Astrocyte (in vitro differentiated cells and primary cell): ENCODE results near the gene DGUOK.

Source experiments
- EZH2 ChIP-seq: IDR thresholded peaks from 2 replicates; pipeline ENCODE4 v1.6.1; 2012; ENCODE audit warnings: mild to moderate bottlenecking, low read length, inconsistent platforms; ENCODE audit not compliant: insufficient read depth
- TF ChIP-seq, protein P1 (sequence below): IDR thresholded peaks from 2 replicates; pipeline ENCODE4 v1.5.1; 2011; ENCODE audit warnings: low read depth, mild to moderate bottlenecking, inconsistent platforms, low read length, moderate library complexity; ENCODE audit not compliant: insufficient read depth

DNA sequence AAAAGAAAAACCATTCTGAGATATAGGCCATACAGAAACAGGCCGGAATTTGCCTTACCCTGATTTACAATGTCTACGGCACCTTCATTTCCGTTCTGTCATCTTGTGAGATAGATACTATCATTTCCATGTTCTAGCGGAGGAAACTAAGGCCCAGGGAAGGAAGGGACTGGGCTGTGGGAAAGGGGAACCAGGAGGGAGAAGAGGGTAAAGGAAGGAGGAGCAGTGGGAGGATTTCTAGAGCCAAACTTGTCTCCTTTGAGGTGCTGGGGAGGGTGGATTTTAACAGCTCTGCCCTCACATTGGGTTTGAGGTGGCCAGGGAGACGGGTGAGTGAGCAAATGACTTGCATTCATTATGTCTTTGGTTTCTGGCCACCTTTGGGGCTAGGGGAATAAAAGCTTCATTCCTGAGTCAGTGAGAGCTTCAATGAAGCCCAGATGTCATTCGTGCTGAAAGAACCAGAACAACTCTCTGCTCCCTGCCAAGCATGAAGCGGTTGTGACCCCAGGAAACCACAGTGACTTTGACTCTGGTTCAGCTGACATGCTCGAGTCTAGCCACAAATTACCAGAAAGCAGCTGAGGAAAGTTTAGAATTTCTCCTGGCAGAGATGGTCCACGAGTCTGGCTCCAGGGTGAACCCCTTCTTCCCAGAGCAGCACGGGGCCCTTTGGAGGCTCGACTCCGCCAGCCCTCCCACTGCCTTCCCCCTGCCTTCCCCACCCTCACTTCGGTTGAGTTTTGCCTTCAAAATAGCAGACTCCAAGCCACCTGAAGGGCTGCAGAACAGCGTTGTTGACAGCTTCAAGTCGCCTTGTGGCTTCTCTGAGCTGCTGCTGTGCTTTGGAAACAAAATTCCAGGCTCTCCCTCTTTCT, 30.1 kb upstream of the DGUOK start:
- TF ChIP-seq, protein P1, sequence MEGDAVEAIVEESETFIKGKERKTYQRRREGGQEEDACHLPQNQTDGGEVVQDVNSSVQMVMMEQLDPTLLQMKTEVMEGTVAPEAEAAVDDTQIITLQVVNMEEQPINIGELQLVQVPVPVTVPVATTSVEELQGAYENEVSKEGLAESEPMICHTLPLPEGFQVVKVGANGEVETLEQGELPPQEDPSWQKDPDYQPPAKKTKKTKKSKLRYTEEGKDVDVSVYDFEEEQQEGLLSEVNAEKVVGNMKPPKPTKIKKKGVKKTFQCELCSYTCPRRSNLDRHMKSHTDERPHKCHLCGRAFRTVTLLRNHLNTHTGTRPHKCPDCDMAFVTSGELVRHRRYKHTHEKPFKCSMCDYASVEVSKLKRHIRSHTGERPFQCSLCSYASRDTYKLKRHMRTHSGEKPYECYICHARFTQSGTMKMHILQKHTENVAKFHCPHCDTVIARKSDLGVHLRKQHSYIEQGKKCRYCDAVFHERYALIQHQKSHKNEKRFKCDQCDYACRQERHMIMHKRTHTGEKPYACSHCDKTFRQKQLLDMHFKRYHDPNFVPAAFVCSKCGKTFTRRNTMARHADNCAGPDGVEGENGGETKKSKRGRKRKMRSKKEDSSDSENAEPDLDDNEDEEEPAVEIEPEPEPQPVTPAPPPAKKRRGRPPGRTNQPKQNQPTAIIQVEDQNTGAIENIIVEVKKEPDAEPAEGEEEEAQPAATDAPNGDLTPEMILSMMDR, result no peak
- TF ChIP-seq EZH2, result no peak
